ENCODE results near the gene TAF3.

DNA sequence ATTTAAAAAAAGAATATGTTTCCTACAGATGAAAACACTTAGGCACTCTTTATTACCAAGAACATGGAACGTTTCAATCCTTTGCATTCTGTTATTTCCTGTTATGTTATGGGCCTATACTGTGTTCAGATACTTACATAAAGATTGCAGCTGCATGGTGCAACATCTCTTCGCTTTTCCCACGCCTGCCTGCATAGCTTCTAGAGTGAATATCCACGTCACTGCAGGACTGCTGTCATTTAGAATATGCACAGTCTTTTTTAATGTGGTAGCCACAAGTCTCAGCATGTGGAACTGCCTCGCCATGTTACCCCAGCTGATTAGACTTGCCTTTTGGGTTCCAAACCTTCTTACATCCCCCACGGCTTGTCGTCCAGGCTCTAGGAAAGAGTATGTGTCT lies 166.6 kb downstream of the TAF3 start:
- TF ChIP-seq POLR2AphosphoS5 (IDR thresholded peaks at IDR 0.05) (no peak), POLR2A (IDR thresholded peaks at IDR 0.05) (no peak)
- TF ChIP-seq, protein P1, sequence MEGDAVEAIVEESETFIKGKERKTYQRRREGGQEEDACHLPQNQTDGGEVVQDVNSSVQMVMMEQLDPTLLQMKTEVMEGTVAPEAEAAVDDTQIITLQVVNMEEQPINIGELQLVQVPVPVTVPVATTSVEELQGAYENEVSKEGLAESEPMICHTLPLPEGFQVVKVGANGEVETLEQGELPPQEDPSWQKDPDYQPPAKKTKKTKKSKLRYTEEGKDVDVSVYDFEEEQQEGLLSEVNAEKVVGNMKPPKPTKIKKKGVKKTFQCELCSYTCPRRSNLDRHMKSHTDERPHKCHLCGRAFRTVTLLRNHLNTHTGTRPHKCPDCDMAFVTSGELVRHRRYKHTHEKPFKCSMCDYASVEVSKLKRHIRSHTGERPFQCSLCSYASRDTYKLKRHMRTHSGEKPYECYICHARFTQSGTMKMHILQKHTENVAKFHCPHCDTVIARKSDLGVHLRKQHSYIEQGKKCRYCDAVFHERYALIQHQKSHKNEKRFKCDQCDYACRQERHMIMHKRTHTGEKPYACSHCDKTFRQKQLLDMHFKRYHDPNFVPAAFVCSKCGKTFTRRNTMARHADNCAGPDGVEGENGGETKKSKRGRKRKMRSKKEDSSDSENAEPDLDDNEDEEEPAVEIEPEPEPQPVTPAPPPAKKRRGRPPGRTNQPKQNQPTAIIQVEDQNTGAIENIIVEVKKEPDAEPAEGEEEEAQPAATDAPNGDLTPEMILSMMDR (IDR thresholded peaks at IDR 0.05), result no peak

Data from breast epithelium (tissue), 3 donors.